AML-193 (cell line): ENCODE results near the gene WDR45.
"Not testable (repeated sequence)": the region's sequence is repeated elsewhere in the genome, so short reads cannot be mapped to it uniquely, and the experiment has no call there.

Experiments
- DNase-seq, 2 experiments: peaks; one replicate each; lab custom pipeline; 2025; lab: John Stamatoyannopoulos, UW

WDR45 gene

DNA sequence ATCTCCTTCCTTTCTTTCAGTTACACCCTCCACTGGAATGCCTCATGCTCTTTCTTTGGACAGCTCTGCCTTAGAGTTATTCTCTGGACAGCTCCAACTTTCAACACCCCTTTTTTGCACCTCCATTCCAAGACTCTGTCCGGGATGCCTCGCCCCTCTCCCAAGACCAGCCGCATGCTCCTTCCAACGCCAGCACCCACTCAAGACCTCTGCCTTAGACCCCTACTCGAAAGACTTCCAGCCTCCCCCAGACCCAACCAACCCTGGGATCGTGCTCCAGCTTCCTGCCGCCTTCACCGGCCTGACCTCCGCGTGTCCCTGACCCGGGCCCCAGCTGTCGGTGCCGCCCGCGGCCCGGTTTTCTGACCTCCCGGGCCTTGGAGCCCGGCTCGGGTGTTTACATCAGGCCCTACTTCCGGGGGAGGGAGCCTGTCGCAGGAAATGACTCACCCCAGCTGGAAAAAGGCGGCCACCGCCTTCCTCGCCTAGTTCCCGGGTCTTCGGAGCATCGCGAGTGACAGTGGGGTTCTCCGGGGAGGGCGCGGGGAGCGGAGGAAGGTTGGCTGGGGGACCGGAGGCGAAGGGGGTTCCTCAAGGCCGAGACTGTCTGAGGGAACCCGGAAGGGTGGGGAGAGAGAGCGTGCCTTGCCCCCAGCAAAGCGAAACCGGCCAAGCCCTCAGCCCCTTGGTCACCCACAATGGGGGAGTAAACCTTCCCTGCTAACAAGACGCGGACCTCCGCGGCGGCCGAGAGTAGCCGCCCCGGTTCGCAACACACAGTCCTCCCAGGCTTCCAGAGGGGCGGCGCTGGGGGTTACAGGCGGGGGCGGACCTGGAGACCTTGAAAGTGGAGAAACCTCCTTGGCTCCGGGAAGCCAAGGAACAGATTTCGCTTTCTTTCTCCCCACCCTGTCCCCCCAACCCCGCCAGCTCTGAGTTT is at the start of gene WDR45:
WDR45 (minus strand) TSS at position 399 of the 940 bp plus-strand sequence. CDS start 1,792 bp downstream, outside the sequence.
- peak; percentile 19 to 27 for DNase-seq

- peak; percentile 5 to 35 for DNase-seq
These were observed 49.7 kb upstream of the WDR45 start for GRCh38 chrX:49129427-49129826.

DNA sequence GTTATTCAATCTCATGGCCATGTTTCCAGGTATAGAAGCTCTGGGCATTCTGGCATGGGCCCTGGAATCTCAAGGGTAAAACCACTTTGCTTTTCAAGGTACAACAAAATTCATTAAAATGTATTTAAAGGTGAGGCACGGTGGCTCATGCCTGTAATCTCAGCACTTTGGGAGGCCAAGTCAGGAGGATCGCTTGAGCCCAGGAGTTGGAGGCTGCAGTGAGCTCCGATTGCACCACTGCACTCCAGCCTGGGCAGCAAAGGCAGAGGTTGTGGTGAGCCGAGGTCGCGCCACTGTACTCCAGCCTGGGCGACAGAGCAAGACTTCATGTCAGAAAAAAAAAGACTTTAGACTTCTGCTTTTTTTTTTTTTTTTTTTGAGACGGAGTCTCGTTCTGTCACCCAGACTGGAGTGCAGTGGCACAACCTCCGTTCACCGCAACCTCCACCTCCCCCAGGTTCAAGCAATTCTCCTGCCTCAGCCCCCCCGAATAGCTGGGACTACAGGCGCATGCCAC is 48.1 kb upstream of the WDR45 start:
- not testable (repeated sequence) for DNase-seq

DNA sequence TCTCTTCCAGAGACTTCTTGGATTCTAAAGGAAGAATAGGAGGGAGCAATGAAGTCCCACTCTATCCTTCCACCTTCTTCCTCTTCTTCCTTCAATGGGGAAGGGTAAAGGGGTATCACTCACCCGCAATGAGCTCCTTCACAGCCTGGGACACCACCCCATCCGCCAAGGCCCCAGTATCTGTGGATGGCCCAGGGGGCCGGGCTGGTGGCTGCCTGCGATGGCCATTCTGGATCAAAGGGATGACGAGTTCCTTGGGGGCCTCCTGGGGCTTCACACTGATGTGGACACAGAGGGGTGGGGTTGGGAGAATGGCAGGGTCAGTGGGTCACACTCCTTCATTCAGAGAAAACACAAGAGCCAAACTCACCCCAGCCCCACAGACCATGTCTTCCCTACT is 42.8 kb upstream of the WDR45 start:
- DNase-seq = no peak

DNA sequence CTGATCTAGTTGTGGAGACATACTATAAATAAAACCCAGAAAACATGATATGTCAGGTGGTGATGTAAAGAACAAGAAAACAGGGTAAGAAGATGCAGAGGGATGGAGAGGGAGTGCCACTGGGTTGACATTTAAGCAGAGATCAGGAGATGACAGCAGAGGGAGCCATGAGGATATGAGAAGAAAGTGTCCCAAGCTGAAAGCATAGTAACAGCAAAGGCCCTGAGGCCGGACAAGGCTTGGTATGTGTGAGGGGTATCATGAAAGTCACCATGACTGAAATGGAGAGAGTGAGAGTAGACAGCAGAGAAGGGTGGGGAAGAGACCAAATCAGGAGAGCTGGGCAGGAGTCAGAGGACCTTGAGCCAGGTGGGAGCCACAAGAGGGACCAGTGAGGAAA is 40.4 kb upstream of the WDR45 start:
- DNase-seq = peak in 1 of 2 experiments; percentile 17

- DNase-seq = no peak
These were observed 37.9 kb upstream of the WDR45 start for GRCh38 chrX:49117581-49117980.

DNA sequence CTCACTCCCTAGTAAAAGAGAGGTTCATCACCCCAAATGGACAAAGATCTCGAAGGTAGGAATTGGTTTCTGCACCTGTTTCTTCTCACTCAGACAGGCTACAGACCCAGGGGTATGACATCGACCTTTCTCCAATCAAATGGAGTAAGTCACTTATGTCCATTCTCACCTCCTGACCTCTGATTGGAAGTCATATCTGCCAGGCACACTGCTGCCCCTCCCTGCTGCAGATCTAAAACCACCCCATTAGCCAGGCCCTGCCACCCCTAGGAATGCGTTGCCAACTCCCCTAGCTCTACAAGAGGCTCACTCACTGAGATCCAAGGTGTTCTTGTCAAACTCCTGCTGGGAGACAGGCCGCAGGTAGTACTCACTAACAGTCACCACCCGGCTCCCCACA is 37.0 kb upstream of the WDR45 start:
- no peak for DNase-seq

- DNase-seq = no peak
These were observed 36.4 kb upstream of the WDR45 start for GRCh38 chrX:49116076-49116475.

DNA sequence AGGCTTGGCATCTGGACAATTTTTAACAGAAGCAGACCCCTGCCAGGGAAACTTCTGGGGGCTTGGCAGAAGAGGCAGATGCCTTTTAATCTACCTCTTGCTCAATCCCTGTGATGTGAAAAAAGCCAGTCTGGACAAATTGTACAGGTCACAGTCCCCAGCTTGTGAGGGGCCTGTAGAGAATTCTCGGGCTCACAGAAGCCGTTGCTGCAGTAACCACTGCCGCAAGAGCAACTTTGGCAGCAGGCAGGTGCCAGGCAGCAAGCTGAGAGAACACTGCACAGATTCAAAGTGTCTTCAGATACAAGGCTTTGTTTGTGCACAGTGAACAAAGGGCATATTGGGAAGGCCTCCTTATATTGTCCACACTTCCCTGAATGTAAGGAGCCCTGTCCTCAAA is 32.1 kb upstream of the WDR45 start:
- no peak for DNase-seq

DNA sequence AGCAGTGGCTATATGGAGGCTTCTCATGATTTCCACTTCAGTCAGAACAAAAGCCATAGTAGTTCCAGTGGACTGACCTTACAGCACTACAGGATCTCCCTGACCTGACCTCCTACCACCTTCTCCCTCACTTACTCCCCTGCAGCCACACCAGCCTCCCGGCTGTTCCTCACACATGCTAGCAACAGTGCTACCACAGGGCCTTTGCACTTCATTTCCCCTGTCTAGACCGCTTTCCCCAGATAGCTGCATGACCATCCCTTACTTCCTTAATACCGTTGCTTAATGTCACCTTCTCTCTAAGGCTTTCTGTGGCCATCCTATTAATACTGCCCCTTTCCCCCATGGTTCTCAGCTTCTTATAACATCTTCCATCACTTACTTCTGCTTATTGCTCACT is 30.7 kb upstream of the WDR45 start:
- no peak for DNase-seq

- no peak for DNase-seq
These were observed 29.0 kb upstream of the WDR45 start for GRCh38 chrX:49108641-49109040.

- peak; percentile 7 to 16 for DNase-seq
These were observed 27.2 kb upstream of the WDR45 start for GRCh38 chrX:49106930-49107329.

DNA sequence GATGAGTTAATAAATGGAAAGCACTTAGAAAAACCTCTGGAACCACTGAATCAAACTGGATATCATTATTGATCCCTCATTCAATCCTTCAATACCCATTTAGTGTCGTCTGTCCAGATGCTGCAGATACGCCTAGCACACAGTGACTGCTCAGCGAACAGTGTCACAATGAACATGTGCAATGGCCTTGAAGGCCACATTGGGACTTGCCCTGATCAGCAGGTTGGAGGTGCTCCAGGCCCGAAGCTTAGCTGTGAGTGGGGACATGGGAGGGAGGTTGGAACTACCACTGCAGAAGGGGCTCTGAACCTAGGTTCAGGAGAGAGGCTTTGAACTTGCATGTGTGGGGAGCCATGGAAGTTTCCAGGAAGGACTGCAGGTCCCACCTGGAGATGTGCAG is 26.6 kb upstream of the WDR45 start:
- no peak for DNase-seq

DNA sequence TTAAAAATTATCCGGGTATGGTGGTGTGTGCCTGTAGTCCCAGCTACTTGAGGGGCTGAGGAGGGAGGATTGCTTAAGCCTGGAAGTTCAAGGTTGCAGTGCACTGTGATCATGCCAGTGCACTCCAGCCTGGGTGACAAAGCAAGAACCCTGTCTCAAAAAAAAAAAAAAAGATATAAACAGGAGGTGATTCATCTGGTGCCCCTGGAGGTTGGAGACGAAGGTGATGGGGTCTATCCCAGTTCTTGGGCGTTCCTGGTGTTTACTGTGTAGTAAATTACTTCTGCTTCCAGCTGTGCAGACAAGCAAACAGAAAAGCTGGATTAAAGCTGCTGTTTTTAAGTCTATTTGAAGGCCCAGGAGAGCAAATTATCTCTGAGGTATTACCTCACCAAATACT is 23.9 kb upstream of the WDR45 start:
- DNase-seq = no peak

DNA sequence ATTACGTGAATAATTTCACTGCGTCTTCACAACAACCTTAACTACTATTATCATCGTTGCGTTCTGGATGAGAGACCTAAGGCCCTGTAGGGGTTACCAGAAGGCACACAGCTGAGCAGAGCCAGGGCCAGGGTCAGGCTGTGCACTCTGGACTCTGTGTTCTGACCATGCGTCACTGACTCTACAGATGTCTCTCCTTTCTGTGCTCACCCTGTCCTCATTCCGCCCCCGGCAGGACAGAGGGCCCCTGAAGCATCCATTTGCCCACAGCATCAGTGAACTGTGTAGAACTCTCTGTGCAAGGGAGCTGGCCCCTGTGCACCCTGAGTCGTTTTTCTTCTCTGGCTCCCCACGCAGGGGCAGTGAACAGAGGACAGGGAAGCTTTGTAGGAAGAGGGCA is 22.5 kb upstream of the WDR45 start:
- no peak for DNase-seq

DNA sequence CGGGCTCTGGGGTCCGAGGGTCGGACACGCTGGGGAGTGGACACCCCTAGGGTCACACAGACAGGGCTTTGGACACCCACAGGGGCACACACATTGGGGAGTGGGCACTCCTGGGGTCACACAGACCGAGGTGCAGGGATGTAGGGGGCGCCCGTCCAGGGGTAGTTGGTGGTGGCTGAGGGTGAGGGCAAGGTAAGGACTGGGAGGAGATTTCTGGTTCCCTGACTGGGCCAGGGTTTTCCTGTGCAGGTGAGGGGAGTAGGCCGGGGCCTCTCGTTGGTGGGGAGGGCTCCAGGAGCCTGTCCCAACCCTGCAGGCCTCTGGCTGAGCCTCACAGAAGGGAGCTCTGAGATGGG is 21.9 kb upstream of the WDR45 start:
- no peak for DNase-seq

DNA sequence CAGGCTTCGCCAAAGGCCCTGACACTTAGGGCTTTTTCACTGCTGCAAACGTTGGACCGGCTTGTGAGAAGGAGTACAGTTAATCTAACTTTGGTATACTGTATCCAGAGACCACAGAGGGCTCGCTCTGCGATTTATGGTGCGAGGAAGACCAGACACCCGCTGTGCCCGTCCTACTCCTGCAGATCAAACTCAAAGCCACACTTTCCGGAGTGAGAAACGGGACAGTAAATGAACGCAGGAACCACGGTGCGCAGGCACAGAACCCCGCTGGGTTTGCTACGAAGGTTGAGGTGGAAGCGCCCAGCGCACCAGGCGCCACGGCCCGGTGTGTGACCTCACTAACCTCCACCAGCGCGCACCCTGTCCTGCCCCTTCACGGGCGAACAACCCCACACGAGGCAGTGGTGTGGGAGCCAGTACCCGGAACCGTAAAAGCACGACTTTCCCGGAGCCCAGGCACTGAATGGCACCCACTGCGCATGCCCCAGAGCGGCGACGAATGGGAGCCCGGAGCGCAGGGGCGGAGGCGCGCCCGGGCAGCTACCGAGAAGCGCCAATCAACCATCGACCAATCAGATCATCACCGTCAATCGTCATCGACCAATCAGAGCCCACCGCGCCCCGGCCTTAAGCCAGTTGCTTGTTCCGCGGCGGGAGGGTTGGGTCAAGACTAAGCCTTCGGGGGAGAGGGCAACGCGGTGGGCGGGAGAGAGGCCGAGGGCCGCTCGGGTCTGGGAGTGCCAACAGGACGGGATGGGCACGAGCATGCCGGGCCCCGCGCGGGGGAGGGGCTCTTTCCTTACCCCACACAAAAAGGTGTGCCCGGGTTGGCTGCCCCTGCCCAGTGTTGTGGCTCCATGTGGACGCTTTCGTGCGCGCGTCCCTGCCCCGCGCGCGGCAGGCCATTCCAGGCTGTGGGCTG is 21.3 kb upstream of the WDR45 start:
- DNase-seq = peak; percentile 78 to 83

DNA sequence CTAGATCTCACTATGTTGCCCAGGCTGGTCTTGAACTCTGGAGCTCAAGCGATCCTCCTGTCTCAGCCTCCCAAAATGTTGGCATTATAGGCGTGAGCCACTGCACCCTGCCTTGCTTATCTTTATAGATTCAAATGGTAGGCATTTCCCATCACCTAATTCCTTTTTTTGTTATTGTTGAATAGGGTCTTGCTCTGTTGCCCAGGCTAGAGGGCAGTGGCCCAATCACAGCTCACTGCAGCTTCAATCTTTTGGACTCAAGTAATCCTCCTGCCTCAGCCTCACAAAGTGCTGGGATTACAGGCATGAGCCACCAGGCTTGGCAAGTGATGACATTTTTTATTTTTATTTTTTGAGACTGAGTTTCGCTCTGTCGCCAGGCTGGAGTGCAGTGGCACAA is 16.7 kb upstream of the WDR45 start:
- DNase-seq = no peak

- DNase-seq = no peak
These were observed 9.9 kb upstream of the WDR45 start for GRCh38 chrX:49089553-49089952.

- DNase-seq = no peak
These were observed 2.7 kb upstream of the WDR45 start for GRCh38 chrX:49082271-49082871.

DNA sequence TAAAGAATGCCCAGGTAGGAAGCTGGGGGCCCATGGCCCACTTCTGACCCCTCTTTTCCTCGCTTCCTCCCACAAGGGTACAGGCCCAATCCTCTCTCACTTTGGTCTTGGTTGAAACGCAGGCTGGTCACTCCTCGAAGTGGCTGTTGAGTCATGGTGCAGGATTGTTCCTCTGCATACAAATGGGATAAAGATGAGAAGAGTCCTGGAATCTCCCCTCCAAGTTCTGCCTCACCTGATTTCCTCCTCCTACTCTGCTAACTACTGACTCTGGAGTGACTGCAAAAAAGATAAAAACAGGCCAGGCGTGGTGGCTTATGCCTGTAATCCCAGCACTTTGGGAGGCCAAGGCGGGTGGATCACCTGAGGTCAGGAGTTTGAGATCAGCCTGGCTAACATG is 1.7 kb downstream of the WDR45 start:
- no peak for DNase-seq

DNA sequence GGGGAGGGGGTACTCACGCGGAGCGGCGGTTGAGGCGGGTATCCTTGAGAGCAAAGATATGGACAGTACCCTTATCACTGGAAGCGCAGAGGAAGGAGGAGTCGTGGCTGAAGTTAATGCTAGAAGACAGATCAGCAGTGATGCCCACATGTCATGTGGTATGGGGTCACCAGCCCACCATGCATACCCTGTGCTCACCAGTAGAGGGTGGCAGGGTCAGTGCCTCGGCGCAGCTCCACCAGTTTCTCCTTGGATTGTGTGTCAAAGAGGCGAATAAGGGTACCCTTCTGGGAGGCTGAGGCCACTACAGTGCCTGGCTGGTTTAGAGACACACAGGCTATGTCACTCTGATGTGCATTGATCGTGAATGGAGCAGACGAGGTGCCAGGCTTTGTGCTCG is 4.3 kb downstream of the WDR45 start:
- no peak for DNase-seq
